Spleen (tissue), 7 donors: ENCODE results near the gene GNG7.

Experiments used
- POLR2A ChIP-seq, 3 donors: fragments of 450-650 bp; IDR thresholded peaks; one replicate each; pipeline ENCODE4 v1.5.1; 2017; ENCODE audit warnings: antibody characterized with exemption in 3 of 3, mild to moderate bottlenecking in 1 of 3
- TF ChIP-seq, protein P1 (sequence below), 11 experiments: fragments of 200-600 bp in 7 of 11; fragments of 450-650 bp in 4 of 11; sonication (generic) in 4 of 11; IDR thresholded peaks in 8 of 11; conservative IDR thresholded peaks in 3 of 11; 1 replicate in 7 of 11; 2 replicates in 4 of 11; pipeline versions ENCODE4 v1.4.0 to v1.8.0; 2016 to 2021; ENCODE audit warnings: antibody characterized with exemption in 11 of 11, inconsistent platforms in 4 of 11, mild to moderate bottlenecking in 1 of 11
- donor health status: DM: no; HTN: no; CAD: no; lungs with moderate emphysema.
- donor health status: DM: no; HTN: no; CAD: no.
- donor health status: DM: no; HTN: no; CAD: no.

DNA sequence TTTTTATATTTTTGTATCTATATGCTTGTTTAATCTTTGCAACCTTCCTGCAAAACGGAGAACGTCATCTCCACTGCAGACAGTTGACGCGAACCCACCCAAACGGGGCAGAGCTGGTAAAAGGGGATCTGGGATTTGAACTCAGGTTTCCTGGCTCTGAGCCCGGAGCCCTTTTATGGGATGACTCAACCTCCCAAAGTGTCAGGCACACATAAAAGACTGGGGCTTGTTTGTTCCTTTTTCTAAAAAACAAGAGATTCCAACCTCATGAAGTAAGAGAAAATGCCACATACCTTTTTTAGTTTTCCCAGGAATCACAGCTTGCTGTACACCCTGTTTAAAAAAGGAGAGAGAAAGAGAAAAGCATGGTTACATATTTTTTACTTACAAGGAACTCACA, 147.6 kb downstream of the GNG7 start:
- TF ChIP-seq, protein P1, sequence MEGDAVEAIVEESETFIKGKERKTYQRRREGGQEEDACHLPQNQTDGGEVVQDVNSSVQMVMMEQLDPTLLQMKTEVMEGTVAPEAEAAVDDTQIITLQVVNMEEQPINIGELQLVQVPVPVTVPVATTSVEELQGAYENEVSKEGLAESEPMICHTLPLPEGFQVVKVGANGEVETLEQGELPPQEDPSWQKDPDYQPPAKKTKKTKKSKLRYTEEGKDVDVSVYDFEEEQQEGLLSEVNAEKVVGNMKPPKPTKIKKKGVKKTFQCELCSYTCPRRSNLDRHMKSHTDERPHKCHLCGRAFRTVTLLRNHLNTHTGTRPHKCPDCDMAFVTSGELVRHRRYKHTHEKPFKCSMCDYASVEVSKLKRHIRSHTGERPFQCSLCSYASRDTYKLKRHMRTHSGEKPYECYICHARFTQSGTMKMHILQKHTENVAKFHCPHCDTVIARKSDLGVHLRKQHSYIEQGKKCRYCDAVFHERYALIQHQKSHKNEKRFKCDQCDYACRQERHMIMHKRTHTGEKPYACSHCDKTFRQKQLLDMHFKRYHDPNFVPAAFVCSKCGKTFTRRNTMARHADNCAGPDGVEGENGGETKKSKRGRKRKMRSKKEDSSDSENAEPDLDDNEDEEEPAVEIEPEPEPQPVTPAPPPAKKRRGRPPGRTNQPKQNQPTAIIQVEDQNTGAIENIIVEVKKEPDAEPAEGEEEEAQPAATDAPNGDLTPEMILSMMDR (IDR thresholded peaks at IDR 0.05 in 8 of 11, conservative IDR thresholded peaks at IDR 0.05 in 3 of 11): no peak
- no peak for TF ChIP-seq POLR2A (IDR thresholded peaks at IDR 0.05)
